Nephron (organoid): ENCODE data around the gene DOCK1.

Experiments used
- H3K27ac Mint-ChIP-seq, 3 experiments: 2 replicates each; pipeline ENCODE4 v1.8.0; 2020; ENCODE audit warnings: mixed read lengths in 3 of 3, mild to moderate bottlenecking in 2 of 3, moderate library complexity in 1 of 3
- H3K27me3 Mint-ChIP-seq: 2 replicates; pipeline ENCODE4 v1.8.0; 2021; ENCODE audit warnings: low read depth, mild to moderate bottlenecking, moderate library complexity, mixed read lengths
- H3K36me3 Mint-ChIP-seq: 2 replicates; pipeline ENCODE4 v1.8.0; 2020; ENCODE audit warnings: low read depth, mixed read lengths
- H3K4me1 Mint-ChIP-seq: 2 replicates; pipeline ENCODE4 v1.8.0; 2020; ENCODE audit warnings: mixed read lengths
- H3K4me3 Mint-ChIP-seq, 3 experiments: 2 replicates each; pipeline ENCODE4 v1.8.0; 2020; ENCODE audit warnings: mild to moderate bottlenecking in 3 of 3, mixed read lengths in 3 of 3, moderate library complexity in 2 of 3
- H3K9me3 Mint-ChIP-seq: 2 replicates; pipeline ENCODE4 v1.8.0; 2020; ENCODE audit warnings: mixed read lengths
- CTCF ChIP-seq, 3 experiments: fragments of 200-600 bp; sonication (generic); IDR thresholded peaks; one replicate each; pipeline ENCODE4 v1.5.0; 2021; ENCODE audit warnings: antibody characterized with exemption in 3 of 3; ENCODE audit not compliant: unreplicated experiment in 3 of 3

Gene DOCK1

GRCh38 chr10:127039435-127039834, 134.2 kb downstream of the DOCK1 start:
- Mint-ChIP-seq H3K9me3 (no peaks in the 10 kb centered on the region), H3K27me3 (no peaks in the 10 kb centered on the region), H3K27ac (no peak overlapping the region), H3K4me3 (no peak overlapping the region), H3K36me3 (peaks cover 81% of the 10 kb centered on the region), H3K4me1 (no peaks in the 10 kb centered on the region)
- no peak for TF ChIP-seq CTCF (IDR thresholded peaks at IDR 0.05; ENCODE audit: unreplicated experiment in 3 of 3)

- Mint-ChIP-seq H3K36me3 (peaks cover 79% of the 10 kb centered on the region), H3K4me3 (no peak overlapping the region), H3K27me3 (no peaks in the 10 kb centered on the region), H3K27ac (no peak overlapping the region), H3K4me1 (no peaks in the 10 kb centered on the region), H3K9me3 (no peaks in the 10 kb centered on the region)
- TF ChIP-seq CTCF (IDR thresholded peaks at IDR 0.05; ENCODE audit: unreplicated experiment in 3 of 3), result no peak
Measured at GRCh38 chr10:127040756-127041155, 135.5 kb downstream of the DOCK1 start.

GRCh38 chr10:127041552-127041951, 136.3 kb downstream of the DOCK1 start:
- H3K9me3 Mint-ChIP-seq, result no peaks in the 10 kb centered on the region
- H3K27ac Mint-ChIP-seq, result no peak overlapping the region
- H3K36me3 Mint-ChIP-seq, result peaks cover 78% of the 10 kb centered on the region
- H3K4me3 Mint-ChIP-seq, result no peak overlapping the region
- H3K27me3 Mint-ChIP-seq, result no peaks in the 10 kb centered on the region
- no peaks in the 10 kb centered on the region for H3K4me1 Mint-ChIP-seq
- no peak for TF ChIP-seq CTCF (IDR thresholded peaks at IDR 0.05; ENCODE audit: unreplicated experiment in 3 of 3)

- no peak for TF ChIP-seq CTCF (IDR thresholded peaks at IDR 0.05; ENCODE audit: unreplicated experiment in 3 of 3)
- Mint-ChIP-seq H3K9me3 (no peaks in the 10 kb centered on the region), H3K4me3 (no peak overlapping the region), H3K27me3 (no peaks in the 10 kb centered on the region), H3K27ac (no peak overlapping the region), H3K36me3 (peaks cover 80% of the 10 kb centered on the region), H3K4me1 (no peaks in the 10 kb centered on the region)
Measured at GRCh38 chr10:127043301-127043700, 138.1 kb downstream of the DOCK1 start.

- no peak for TF ChIP-seq CTCF (IDR thresholded peaks at IDR 0.05; ENCODE audit: unreplicated experiment in 3 of 3)
Measured at GRCh38 chr10:127044186-127044585, 139.0 kb downstream of the DOCK1 start.

GRCh38 chr10:127046975-127047877, 142.0 kb downstream of the DOCK1 start:
- H3K36me3 Mint-ChIP-seq, result peaks cover 47% of the 10 kb centered on the region
- no peaks in the 10 kb centered on the region for H3K9me3 Mint-ChIP-seq
- no peak overlapping the region for H3K4me3 Mint-ChIP-seq
- H3K4me1 Mint-ChIP-seq, result no peaks in the 10 kb centered on the region
- no peak for TF ChIP-seq CTCF (IDR thresholded peaks at IDR 0.05; ENCODE audit: unreplicated experiment in 3 of 3)
- H3K27ac Mint-ChIP-seq, result no peak overlapping the region
- H3K27me3 Mint-ChIP-seq, result no peaks in the 10 kb centered on the region

More at GRCh38 chr10:127044186-127044585, 139.0 kb downstream of the DOCK1 start:
- Mint-ChIP-seq H3K36me3 (peaks cover 71% of the 10 kb centered on the region), H3K4me3 (no peak overlapping the region), H3K9me3 (no peaks in the 10 kb centered on the region), H3K27ac (no peak overlapping the region), H3K4me1 (no peaks in the 10 kb centered on the region), H3K27me3 (no peaks in the 10 kb centered on the region)
